Esophagus (tissue), 2 donors: ENCODE data around the gene HSDL2. TPM values are rescaled to one million over a fixed set of nuclear protein-coding genes. Genes with fewer than 3 reads are reported as not detected.

Source experiments
- H3K27ac ChIP-seq, 2 donors: one replicate each; pipeline ENCODE4 v1.5.1; 2013; ENCODE audit warnings: low read depth in 2 of 2, mild to moderate bottlenecking in 2 of 2, inconsistent platforms in 1 of 2, low read length in 1 of 2, moderate library complexity in 1 of 2
- H3K27me3 ChIP-seq, 2 donors: one replicate each; pipeline ENCODE4 v1.6.1; 2013; ENCODE audit warnings: low read length in 2 of 2, control low read depth in 1 of 2, mild to moderate bottlenecking in 1 of 2; ENCODE audit not compliant: insufficient read depth in 2 of 2, control insufficient read depth in 1 of 2
- H3K36me3 ChIP-seq, 2 donors: one replicate each; pipeline ENCODE4 v1.6.1; 2013; ENCODE audit warnings: low read length in 1 of 2; ENCODE audit not compliant: control insufficient read depth in 2 of 2, insufficient read depth in 2 of 2
- H3K4me1 ChIP-seq, 2 donors: one replicate each; pipeline ENCODE4 v1.6.1; 2013; ENCODE audit warnings: low read length in 1 of 2; ENCODE audit not compliant: control insufficient read depth in 2 of 2, insufficient read depth in 2 of 2
- H3K4me3 ChIP-seq, 2 donors: one replicate each; pipeline ENCODE4 v1.5.1; 2013; ENCODE audit warnings: low read length in 2 of 2, mild to moderate bottlenecking in 2 of 2, low read depth in 1 of 2, moderate library complexity in 1 of 2
- H3K9me3 ChIP-seq, 2 donors: one replicate each; pipeline ENCODE4 v1.6.1; 2013; ENCODE audit warnings: mild to moderate bottlenecking in 2 of 2, low read depth in 1 of 2, low read length in 1 of 2, moderate library complexity in 1 of 2; ENCODE audit not compliant: control insufficient read depth in 2 of 2, insufficient read depth in 1 of 2
- WGBS, 2 donors: extraction: QIAGEN DNeasy Blood & Tissue Kit; methylation state at CpG; one replicate each; pipeline ENCODE4 v1.1.7; 2013; 5-methylcytosine and 5-hydroxymethylcytosine counted together
- polyA plus RNA-seq, 2 donors: library from polyadenylated mRNA; stranded (reverse); fragments of 200-250 nt; gene quantifications; one replicate each; pipeline ENCODE4 v1.2.3, GENCODE V29; 2013
- donor health status: healthy with polysubstance abuse.
- donor health status: Bipolar disorder and iron deficiency.

HSDL2 gene
- polyA plus RNA-seq, 2 donors, result 19.4 to 22.0 TPM

DNA sequence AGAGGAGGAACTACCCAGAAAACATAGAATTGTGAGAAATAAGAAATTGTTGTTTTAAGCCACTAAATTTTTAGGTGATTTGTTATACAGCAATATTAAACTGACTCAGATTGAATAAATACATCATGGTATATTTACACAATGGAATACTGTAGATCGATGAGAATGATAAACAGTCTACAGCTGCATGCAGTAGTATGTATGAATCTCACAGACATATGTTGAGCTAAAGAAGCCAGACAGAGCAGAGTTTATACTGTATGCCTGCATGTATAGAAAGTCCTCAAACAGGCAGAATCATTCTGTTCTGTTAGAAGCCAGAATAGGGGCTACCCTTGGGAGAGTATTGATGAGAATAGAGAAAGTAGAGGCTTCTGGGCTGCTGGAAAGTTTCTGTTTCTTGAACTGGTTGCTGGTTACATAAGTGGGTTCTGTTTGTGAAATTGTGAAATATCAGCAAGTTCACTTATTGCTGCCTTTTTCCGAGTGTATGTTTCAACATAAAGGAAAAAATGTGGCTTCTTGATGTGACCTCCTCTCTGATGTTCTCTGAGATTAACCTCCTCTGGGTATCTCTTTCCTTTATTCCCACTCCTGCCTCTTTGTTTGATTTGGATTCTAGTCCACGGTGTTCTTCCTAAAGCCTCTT lies 116.3 kb downstream of the HSDL2 start:
- Histone ChIP-seq H3K4me1 (no peaks in the 10 kb centered on the region), H3K9me3 (peaks cover 0 to 4% of the 10 kb centered on the region in 2 donors), H3K36me3 (no peaks in the 10 kb centered on the region), H3K27ac (no peak overlapping the region), H3K4me3 (no peak overlapping the region), H3K27me3 (no peaks in the 10 kb centered on the region)
- WGBS, 2 donors, result 76 to 79% methylated on average over 3 of the region's 3 CpGs

DNA sequence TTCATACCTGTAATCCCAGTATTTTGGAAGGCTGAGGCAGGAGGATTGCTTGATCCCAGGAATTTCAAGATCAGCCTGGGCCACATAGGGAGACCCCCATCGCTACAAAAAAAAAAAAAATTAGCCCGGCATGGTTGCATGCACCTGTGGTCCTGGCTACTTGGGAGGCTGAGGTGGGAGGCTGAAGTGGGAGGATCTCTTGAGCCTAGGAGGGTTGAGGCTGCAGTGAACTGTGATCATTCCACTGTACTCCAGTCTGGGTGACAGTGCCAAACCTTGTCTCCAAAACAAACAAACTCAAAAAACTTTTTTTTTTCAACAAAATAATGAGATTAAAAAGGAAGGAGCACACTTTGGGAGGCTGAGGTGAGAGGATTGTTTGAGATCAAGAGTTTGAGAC lies 120.9 kb downstream of the HSDL2 start:
- H3K27me3 ChIP-seq, result no peaks in the 10 kb centered on the region
- H3K9me3 ChIP-seq, result no peaks in the 10 kb centered on the region
- no peaks in the 10 kb centered on the region for H3K36me3 ChIP-seq
- no peak overlapping the region for H3K27ac ChIP-seq
- H3K4me1 ChIP-seq, result peaks cover 0 to 3% of the 10 kb centered on the region in 2 donors
- 99 to 100% methylated on average over 2 of the region's 2 CpGs for WGBS, 2 donors
- H3K4me3 ChIP-seq, result no peak overlapping the region

DNA sequence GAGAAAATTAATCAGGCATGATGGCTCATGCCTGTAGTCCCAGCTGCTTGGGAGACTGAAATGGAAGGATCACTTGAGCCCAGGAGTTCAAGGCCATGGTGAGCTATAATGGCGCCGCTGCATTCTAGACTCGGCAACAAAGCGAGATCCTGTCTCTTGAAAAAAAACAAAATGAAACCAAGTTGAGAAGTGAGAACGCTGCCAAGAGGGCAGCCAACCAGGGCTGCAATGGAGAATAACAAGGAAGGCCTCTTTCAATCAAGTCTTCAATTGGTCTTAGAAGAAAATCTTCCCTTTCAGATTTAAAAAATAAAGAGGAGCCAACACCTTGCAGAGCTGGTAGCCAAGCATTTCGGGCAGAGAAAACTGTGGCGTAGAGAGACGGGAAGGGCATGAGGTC lies 121.4 kb downstream of the HSDL2 start:
- Histone ChIP-seq H3K4me1 (peaks cover 0 to 3% of the 10 kb centered on the region in 2 donors), H3K4me3 (no peak overlapping the region), H3K36me3 (no peaks in the 10 kb centered on the region), H3K27me3 (no peaks in the 10 kb centered on the region), H3K27ac (no peak overlapping the region), H3K9me3 (no peaks in the 10 kb centered on the region)
- 95 to 96% methylated on average over 8 of the region's 8 CpGs for WGBS, 2 donors

DNA sequence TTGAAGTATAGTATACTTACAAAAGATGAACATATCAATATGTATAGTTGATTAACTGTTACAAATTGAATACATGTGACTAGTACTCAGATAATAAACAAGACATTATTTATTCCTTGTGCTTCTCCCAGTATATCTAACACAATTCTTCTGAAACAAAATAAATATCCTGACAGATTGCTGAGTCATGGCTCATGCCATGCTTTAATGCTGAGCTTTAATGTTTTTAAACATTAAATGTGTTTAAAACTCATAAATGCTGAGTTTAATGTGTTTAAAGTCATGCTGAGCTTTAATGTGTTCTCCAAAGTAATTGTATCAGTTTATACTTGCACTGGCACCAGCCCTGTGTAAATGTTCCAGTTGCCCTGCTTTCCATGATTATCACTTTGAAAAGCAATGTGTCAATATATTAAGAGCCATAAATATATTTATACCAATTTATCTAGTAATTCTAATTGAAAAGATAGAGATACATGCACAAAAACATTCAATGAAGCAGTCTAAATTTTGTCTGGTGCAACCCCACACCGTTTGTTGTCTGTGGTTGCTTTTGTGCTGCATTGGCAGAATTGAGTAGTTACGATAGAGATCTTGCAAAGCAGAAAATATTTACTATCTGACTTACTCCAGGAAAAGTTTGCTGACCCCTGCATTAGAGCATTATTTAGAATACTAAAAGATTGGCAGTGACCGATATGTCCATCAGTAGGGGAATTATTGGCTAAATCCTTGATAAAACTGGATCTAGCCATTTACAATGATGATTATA lies 122.5 kb downstream of the HSDL2 start:
- WGBS, 2 donors, result 69 to 72% methylated on average over 3 of the region's 3 CpGs
- no peaks in the 10 kb centered on the region for H3K27me3 ChIP-seq
- H3K4me3 ChIP-seq, result no peak overlapping the region
- H3K4me1 ChIP-seq, result peaks cover 0 to 3% of the 10 kb centered on the region in 2 donors
- no peaks in the 10 kb centered on the region for H3K9me3 ChIP-seq
- H3K27ac ChIP-seq, result no peak overlapping the region
- no peaks in the 10 kb centered on the region for H3K36me3 ChIP-seq

DNA sequence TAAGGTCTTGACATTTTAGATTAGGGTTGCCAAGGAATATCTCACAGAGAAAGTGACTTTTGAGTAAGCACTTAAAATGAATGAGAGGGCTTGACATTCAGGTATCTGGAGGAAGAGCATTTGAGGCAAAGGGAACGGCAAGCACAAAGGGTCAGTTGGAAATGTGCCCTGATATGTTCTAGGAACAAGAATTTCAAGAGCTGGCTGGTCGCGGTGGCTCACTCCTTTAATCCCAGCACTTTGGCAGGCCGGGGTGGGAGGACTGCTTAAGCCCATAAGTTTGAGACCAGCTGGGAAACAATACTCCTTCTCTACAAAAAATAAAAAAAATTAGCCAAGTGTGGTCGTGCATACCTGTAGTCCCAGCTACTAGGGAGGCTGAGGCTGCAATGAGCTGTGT lies 123.3 kb downstream of the HSDL2 start:
- peaks cover 0 to 3% of the 10 kb centered on the region in 2 donors for H3K4me1 ChIP-seq
- no peaks in the 10 kb centered on the region for H3K27me3 ChIP-seq
- H3K9me3 ChIP-seq, result no peaks in the 10 kb centered on the region
- no peak overlapping the region for H3K4me3 ChIP-seq
- no peaks in the 10 kb centered on the region for H3K36me3 ChIP-seq
- H3K27ac ChIP-seq, result no peak overlapping the region
- 42 to 52% methylated on average over 5 of the region's 5 CpGs for WGBS, 2 donors

DNA sequence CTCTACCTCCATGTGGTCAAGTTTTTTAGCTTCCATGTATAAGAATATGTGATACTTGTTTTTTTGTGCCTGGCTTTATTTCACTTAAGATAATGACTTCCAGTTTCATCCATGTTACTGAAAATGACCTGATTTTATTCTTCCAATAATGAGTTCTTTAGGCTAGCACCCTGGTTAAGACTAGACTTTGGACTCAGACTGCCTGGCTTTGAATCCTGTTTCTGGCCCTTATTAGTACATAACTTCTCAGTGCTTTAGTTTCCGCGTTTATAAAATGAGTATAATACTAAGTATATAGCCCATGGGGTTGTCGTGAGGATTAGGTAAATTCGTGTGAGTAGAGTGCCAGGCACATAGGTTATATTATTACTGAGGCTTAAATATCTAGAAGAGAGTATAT lies 125.2 kb downstream of the HSDL2 start:
- no peaks in the 10 kb centered on the region for H3K36me3 ChIP-seq
- H3K9me3 ChIP-seq, result no peaks in the 10 kb centered on the region
- no peak overlapping the region for H3K27ac ChIP-seq
- whole genome bisulfite sequencing, 2 donors, result 71 to 80% methylated on average over 4 of the region's 4 CpGs
- H3K4me3 ChIP-seq, result no peak overlapping the region
- H3K27me3 ChIP-seq, result no peaks in the 10 kb centered on the region
- peaks cover 0 to 3% of the 10 kb centered on the region in 2 donors for H3K4me1 ChIP-seq

DNA sequence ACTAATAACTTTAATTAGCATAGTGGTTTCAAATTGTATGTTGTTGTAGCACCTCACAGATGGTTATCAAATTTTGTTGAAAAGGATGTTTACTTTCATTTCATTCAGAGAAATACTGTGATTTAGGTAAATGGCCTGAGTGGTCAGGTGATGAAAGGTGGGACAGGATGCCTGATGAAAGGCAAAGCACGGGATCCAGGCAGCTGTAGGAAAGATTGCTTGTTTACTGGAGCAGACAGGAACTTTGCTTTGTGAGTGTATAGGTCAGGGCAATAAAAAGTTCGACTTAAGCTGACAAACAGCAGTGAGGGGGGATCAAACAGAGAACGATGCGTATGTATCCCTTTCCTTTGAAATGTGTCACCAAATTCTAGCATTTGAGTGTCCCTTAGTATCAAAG lies 125.7 kb downstream of the HSDL2 start:
- no peak overlapping the region for H3K27ac ChIP-seq
- peaks cover 0 to 3% of the 10 kb centered on the region in 2 donors for H3K4me1 ChIP-seq
- H3K9me3 ChIP-seq, result no peaks in the 10 kb centered on the region
- H3K36me3 ChIP-seq, result no peaks in the 10 kb centered on the region
- no peaks in the 10 kb centered on the region for H3K27me3 ChIP-seq
- no peak overlapping the region for H3K4me3 ChIP-seq
- WGBS, 2 donors, result 70 to 80% methylated on average over 4 of the region's 4 CpGs

DNA sequence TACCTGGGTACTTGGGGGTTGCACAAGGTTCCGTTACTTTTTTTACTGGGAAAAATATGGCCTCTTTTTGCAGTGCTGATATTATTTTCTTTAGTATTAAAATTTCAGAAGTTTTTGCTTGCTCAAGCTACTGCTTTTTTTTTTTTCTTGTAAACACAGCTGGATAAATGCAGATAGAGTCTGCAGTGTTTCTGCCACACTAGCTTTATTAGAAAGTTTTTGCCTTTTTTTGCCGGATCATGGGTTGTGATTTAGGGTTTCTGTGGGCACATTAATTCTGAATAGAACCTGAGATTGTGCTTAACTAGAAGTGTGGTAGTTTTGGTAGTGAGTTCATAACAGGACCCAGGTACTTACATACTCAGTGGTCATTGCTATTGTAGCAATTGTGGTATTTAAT lies 126.7 kb downstream of the HSDL2 start:
- WGBS, 2 donors, result 70 to 78% methylated on average over 2 of the region's 2 CpGs
- Histone ChIP-seq H3K36me3 (no peaks in the 10 kb centered on the region), H3K4me1 (peaks cover 0 to 3% of the 10 kb centered on the region in 2 donors), H3K27me3 (no peaks in the 10 kb centered on the region), H3K27ac (no peak overlapping the region), H3K9me3 (no peaks in the 10 kb centered on the region), H3K4me3 (no peak overlapping the region)

DNA sequence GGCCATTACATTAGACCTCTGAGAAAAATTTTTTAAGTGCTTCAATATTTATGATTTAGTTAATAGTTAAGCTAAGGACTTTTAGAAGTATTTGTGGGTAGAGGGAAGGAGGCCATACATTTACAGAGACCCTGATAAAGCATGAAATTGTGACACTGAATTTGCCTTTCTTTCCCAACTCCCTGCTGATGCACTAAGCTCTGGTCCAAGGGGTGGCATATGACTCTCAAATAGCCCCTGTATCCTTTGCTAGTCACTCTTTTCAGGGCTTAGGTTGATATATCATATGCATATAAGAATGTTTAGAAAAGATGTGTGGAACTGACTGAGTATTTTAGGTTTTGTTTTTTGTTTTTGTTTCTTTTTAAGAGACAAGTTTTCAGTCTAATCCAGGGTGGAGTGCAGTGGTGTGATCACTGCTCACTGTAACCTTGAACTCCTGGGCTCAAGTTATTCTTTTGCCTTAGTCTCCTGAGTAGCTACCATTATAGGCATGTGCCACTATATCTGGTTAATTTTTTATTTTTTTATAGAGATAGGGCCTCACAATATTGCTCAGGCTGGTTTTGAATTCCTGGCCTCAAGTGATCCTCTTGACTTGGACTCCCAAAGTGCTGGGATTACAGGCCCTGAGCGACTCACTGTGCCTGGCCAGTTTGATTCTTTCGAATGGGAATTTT lies 127.2 kb downstream of the HSDL2 start:
- Histone ChIP-seq H3K36me3 (no peaks in the 10 kb centered on the region), H3K27me3 (no peaks in the 10 kb centered on the region), H3K27ac (no peak overlapping the region), H3K4me3 (no peak overlapping the region), H3K4me1 (peaks cover 0 to 3% of the 10 kb centered on the region in 2 donors), H3K9me3 (no peaks in the 10 kb centered on the region)
- WGBS, 2 donors, result 92 to 96% methylated on average over 2 of the region's 2 CpGs
